Activated T-helper 2 cell treated with anti-CD3 and anti-CD28 coated beads, Interferon-gamma antibody, Interleukin-2, Interleukin-4, amounts not matched to agents 10 μg/mL and 5 μg/mL and 100 μg/mL, durations not matched to agents 14 hours and 24 hours and 36 hours (primary cell): ENCODE data around the gene LMX1A. TPM values are rescaled to one million over a fixed set of nuclear protein-coding genes. Genes with fewer than 3 reads are reported as not detected.
A peak's percentile ranks its signal among the peaks of the same experiment; 100 is the strongest.

ENCODE experiments used
- DNase-seq: peaks from one replicate; pipeline ENCODE4 v3.0.0; 2021; ENCODE audit warnings: low spot score
- H3K27ac Mint-ChIP-seq: one replicate; pipeline ENCODE4 v1.8.0; 2021; ENCODE audit warnings: mixed read lengths
- H3K27me3 Mint-ChIP-seq: one replicate; pipeline ENCODE4 v1.8.0; 2021; ENCODE audit warnings: low read depth, mixed read lengths
- H3K36me3 Mint-ChIP-seq: one replicate; pipeline ENCODE4 v1.8.0; 2021; ENCODE audit warnings: low read depth, mixed read lengths
- H3K4me1 Mint-ChIP-seq: one replicate; pipeline ENCODE4 v1.8.0; 2021; ENCODE audit warnings: low read depth, mixed read lengths
- H3K4me3 Mint-ChIP-seq: one replicate; pipeline ENCODE4 v1.8.0; 2021; ENCODE audit warnings: low read depth, mild to moderate bottlenecking, moderate library complexity, mixed read lengths
- H3K9me3 Mint-ChIP-seq: one replicate; pipeline ENCODE4 v1.8.0; 2021; ENCODE audit warnings: mixed read lengths
- intact Hi-C: fragments of 100-400 bp; cut with micrococcal nuclease; formaldehyde crosslinking; loops from one replicate; pipeline ENCODE4 v1.15.1; 2023
- total RNA-seq: library from RNA; stranded (reverse); gene quantifications from 2 replicates; pipeline ENCODE4 v1.2.3, GENCODE V29; 2022

LMX1A gene
- not detected in 2 replicates for total RNA-seq

DNA sequence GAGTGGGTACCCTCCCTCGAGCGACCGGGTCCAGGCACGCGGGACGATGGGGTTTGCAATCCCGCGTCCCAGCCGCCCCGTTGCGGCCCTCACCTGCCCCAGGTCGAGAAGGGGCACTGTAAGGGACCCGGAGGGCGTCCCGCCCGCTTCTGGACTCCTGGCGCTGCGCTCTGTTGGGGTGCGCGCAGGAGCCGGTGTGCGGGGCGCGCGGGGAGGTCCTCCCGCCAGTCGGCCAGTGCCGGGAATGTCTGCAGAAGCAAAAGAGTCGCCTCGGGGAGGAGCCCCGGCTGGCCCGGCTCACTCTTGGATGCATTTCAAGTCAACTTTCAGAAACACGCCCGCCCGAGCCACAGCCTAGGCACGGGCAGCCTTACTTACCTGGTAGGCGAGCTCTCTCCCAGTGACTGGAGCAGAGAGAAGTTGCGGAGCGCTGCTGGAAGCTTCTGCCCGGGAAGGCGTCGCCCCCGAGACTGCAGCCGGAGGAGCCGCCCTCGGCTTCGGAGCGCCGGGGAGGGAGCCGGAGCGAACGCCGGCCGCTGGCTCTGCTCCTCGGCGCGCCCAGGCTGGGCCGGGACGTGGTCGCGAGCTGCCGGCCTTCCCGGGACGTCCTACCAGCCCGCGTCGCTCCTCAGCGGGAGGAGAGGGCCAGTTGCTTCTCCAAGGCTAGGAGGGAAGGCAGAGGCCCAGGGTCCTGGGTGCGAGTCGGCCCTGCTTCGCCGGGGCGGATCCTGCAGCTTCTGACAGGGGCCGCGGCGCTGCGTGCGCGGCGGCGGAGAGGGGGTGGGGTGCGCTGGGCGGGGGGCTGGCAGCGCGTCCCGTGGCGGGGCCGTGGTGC lies at the start of gene LMX1A:
TSS of gene LMX1A (minus strand) at position 739 of the 835 bp plus-strand sequence. CDS start 1,156 bp downstream, outside the sequence.
- no peak within 1 kb of the TSS for H3K27ac Mint-ChIP-seq
- H3K4me3 Mint-ChIP-seq = no peak within 1 kb of the TSS
- no peaks in the 10 kb centered on the region for H3K9me3 Mint-ChIP-seq
- intact Hi-C loops = no loop called here
- DNase-seq = no peak
- no peaks in the 10 kb centered on the region for H3K36me3 Mint-ChIP-seq
- peaks cover 2% of the 10 kb centered on the region for H3K4me1 Mint-ChIP-seq
- H3K27me3 Mint-ChIP-seq = peaks cover 79% of the 10 kb centered on the region

DNA sequence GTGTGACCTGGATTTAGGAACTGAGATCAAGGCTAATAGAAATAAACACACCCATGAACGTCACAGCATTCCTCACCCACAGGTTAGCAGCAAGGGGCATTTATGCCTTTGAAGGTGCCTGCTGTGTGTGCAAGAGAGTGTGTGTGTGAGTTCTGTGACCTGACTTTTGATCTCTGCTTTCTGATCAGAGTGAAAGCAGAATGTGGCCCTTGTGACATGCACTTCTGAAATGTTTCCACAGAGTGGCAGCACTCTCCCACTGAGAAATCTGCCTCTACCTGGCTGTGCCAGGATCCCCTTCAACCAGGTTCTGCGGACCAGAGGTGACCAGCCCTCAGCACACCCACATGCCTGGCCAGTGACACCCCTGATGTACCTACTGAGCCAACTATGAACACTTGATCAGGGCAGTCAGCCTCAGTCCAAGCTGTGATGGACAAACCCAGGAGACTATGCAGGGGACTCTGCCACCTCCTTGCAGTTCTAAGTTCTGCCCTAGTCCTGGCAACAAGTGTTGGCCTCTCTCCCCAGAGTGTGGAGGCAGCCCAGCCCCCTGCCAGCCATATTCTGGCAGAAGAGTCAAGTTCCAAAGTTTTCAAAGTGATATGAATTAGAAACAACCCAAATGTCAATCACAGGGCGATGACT lies 47.4 kb upstream of the LMX1A start:
- no peak overlapping the region for H3K4me3 Mint-ChIP-seq
- no peak overlapping the region for H3K27ac Mint-ChIP-seq
- peak; percentile 12 for DNase-seq
- no peaks in the 10 kb centered on the region for H3K4me1 Mint-ChIP-seq
- intact Hi-C loops = loop anchor here (1.0 kb wide), 1 partner anchor 189 kb away; no protein-coding TSS in a partner anchor
- H3K9me3 Mint-ChIP-seq = no peaks in the 10 kb centered on the region
- H3K27me3 Mint-ChIP-seq = peaks cover 35% of the 10 kb centered on the region
- no peaks in the 10 kb centered on the region for H3K36me3 Mint-ChIP-seq

DNA sequence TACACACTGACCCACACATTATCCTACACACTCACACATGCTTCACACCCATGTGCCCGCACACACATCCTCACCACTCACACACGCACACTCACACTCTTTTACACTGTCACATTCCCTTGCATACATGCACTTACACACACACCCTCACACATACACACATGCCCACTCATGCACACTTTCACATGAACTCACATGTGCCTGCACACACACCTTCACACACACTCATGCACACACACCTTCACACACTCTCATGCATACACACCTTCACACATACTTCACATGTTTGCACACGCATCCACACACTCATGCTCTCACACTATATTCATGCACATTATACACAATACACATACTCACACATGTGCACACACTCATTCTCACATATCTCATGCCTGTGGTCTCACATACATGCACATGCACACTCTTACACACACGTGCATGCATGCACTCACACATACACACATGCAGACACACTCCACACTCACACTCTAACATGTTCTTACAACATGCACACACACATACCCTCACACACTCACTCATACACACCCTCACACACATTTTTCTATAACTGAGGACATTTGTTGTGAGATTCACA lies 46.1 kb upstream of the LMX1A start:
- H3K4me3 Mint-ChIP-seq = no peak overlapping the region
- H3K36me3 Mint-ChIP-seq = no peaks in the 10 kb centered on the region
- intact Hi-C loops = no loop called here
- DNase-seq = no peak
- peaks cover 32% of the 10 kb centered on the region for H3K27me3 Mint-ChIP-seq
- no peak overlapping the region for H3K27ac Mint-ChIP-seq
- no peaks in the 10 kb centered on the region for H3K9me3 Mint-ChIP-seq
- H3K4me1 Mint-ChIP-seq = peaks cover 2% of the 10 kb centered on the region

DNA sequence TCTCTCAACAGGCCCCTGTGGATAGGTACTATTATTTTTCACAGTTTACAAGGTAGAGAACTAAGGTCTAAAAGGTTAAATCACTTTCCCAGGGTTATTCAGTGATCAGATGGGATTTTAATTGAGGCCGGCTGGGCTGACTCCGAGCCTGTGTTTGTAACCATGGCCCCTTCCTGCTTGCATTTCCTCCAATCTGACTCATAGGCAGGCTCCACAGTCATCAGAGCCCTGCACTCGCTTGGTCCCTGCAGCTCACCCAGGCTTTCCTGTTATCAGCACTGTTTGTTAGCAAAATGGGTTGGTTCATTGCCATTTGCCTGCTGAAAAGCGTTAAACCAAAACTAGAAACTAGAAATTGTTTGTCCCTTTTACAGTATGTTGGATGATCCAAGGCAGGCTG lies 41.4 kb upstream of the LMX1A start:
- no peak overlapping the region for H3K4me3 Mint-ChIP-seq
- H3K4me1 Mint-ChIP-seq = peaks cover 8% of the 10 kb centered on the region
- H3K27me3 Mint-ChIP-seq = peaks cover 47% of the 10 kb centered on the region
- DNase-seq = no peak
- intact Hi-C loops = loop anchor here (10.0 kb wide), 1 partner anchor 517 kb away; no protein-coding TSS in a partner anchor
- no peaks in the 10 kb centered on the region for H3K9me3 Mint-ChIP-seq
- no peaks in the 10 kb centered on the region for H3K36me3 Mint-ChIP-seq
- H3K27ac Mint-ChIP-seq = no peak overlapping the region

DNA sequence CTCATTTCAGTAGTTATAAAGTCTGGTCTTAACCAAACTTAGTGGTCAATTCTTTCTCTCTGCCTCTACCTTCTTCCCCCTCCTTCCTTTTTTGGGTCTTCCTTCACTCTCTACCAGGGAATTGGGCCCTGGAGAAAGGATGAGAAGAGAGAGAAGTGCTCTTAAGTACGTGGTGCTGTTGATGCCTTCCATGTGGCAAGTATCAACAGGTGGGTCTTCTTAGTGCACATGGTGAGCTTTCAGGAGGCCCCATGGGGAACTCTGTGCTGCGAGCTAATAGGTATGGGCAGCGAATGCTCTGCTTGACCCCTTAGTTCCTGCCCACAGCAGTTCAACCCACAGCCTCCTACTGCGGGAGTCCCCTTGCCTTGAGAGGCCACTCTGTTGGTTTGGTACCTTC lies 39.4 kb upstream of the LMX1A start:
- Mint-ChIP-seq H3K36me3 (no peaks in the 10 kb centered on the region), H3K27me3 (peaks cover 56% of the 10 kb centered on the region), H3K9me3 (no peaks in the 10 kb centered on the region), H3K4me3 (no peak overlapping the region), H3K27ac (no peak overlapping the region), H3K4me1 (peaks cover 16% of the 10 kb centered on the region)
- no peak for DNase-seq
- intact Hi-C loops = loop anchor here (10.0 kb wide), 1 partner anchor 519 kb away; no protein-coding TSS in a partner anchor

DNA sequence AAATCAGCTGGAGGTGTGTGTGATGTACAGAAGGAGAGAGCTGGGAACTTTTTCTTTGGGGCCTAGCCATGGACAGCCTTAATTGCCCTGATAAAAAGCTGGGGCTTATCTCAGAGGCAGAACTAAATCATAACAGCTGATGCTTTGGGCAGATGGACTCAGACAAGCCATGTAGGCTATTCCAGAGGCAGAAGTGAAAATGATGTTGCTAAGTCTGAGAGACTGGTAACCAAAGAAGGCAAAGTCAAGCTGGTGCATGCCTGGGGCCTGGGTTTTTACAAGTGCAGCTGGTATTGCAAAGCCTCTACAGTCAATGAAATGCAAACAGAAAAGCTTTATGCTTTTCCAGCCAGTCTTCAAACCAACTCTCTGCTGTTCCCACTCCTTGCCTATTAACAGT lies 39.0 kb upstream of the LMX1A start:
- DNase-seq = no peak
- intact Hi-C loops = loop anchor here (10.0 kb wide), 1 partner anchor 519 kb away; no protein-coding TSS in a partner anchor
- no peaks in the 10 kb centered on the region for H3K9me3 Mint-ChIP-seq
- H3K27ac Mint-ChIP-seq = no peak overlapping the region
- no peak overlapping the region for H3K4me3 Mint-ChIP-seq
- H3K27me3 Mint-ChIP-seq = peaks cover 56% of the 10 kb centered on the region
- no peaks in the 10 kb centered on the region for H3K36me3 Mint-ChIP-seq
- H3K4me1 Mint-ChIP-seq = peaks cover 20% of the 10 kb centered on the region

DNA sequence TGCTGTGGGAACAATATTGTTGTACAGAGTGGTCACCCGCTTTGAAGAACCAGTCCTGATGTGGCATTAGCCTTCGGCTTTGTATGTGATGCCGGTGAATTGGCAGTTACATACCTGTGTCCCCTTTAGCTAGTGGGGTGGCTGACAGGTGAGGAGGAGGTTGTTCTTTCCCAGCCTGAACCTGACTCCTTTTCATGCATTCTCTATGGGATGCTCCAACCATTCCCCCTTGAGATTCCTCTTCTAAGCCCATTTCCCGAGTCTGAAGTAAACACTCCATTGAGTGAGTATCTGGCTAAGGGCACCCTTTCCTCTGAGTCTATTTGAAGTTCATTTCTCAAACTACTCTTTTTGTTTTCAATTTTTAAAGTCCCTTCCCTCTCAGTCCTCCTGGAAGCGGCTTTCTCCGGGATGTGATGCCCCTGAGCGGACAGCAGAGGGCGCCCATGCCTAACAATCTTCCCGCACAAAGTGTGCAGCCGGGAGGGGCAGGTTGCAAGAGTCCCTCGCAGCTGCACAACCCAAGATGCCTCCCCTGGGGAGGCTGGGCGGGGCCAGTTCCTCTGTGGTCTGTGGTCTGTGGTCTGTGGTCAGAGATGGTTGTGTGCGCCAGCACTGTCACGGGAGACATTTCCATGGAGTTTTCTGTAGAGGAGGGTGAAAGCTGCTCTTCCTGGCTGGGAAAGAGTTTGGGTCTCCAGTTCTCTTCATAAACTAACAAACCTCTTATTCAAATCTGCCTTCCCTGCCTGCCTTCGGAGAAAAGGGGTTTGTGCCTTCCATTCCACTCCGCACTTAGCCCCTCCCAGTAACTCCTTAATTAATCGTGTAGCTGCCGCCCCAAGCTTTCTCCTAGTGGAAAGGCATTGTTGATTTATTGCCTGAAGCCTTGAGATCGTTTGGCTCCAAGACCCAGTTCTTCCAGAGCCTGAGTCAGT lies 36.4 kb upstream of the LMX1A start:
- Mint-ChIP-seq H3K27ac (peak overlapping the region; percentile 64), H3K4me3 (peak overlapping the region; percentile 31), H3K4me1 (peaks cover 23% of the 10 kb centered on the region), H3K27me3 (peaks cover 74% of the 10 kb centered on the region), H3K36me3 (no peaks in the 10 kb centered on the region), H3K9me3 (no peaks in the 10 kb centered on the region)
- DNase-seq = peak; percentile 90
- intact Hi-C loops = loop anchor here (1.0 to 10.0 kb wide), 3 partner anchors 200 to 522 kb away; no protein-coding TSS in a partner anchor

DNA sequence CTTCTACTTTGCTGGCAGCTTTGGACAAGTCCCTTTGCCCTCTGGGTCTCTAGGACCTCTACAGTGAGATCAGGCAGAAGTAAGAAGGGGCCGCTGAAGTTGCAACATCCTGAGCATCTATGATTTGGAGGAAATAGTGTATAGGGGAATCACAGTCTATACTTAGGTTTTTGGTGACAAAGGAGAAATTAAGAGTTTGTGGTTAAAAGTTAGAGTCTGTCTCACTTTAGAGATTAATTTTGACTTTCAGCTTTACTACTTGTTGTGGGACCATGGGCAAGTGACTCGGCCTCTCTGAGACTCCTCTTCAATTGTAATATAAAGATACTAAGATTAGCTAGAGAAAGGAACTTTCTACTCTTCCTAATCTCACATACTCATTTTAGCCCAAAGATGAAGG lies 33.1 kb upstream of the LMX1A start:
- no peak overlapping the region for H3K4me3 Mint-ChIP-seq
- DNase-seq = no peak
- H3K4me1 Mint-ChIP-seq = peaks cover 23% of the 10 kb centered on the region
- peaks cover 80% of the 10 kb centered on the region for H3K27me3 Mint-ChIP-seq
- H3K27ac Mint-ChIP-seq = no peak overlapping the region
- intact Hi-C loops = loop anchor here (10.0 kb wide), 1 partner anchor 525 kb away; no protein-coding TSS in a partner anchor
- H3K9me3 Mint-ChIP-seq = no peaks in the 10 kb centered on the region
- H3K36me3 Mint-ChIP-seq = no peaks in the 10 kb centered on the region

DNA sequence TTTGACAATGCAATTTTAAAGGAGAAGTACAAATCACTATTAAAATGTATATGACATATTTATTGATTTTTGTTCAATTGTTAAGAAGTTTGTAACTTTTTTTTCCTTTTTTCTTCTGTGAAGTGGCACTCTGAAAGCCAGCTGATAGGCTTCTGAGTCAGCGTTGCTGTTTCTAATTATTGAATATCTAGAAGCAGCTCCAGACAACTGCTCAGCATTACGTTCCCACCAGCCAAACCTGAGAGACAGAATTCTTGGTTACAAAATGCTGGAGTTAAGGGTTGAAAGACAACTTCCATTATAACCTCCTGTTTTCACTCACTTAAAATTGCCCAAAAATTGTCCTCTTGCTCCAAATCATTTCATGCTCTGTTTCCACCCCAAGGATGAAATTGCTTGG lies 31.4 kb upstream of the LMX1A start:
- DNase-seq = no peak
- peaks cover 16% of the 10 kb centered on the region for H3K4me1 Mint-ChIP-seq
- H3K36me3 Mint-ChIP-seq = no peaks in the 10 kb centered on the region
- intact Hi-C loops = no loop called here
- H3K27me3 Mint-ChIP-seq = peaks cover 71% of the 10 kb centered on the region
- H3K27ac Mint-ChIP-seq = no peak overlapping the region
- H3K4me3 Mint-ChIP-seq = no peak overlapping the region
- no peaks in the 10 kb centered on the region for H3K9me3 Mint-ChIP-seq

DNA sequence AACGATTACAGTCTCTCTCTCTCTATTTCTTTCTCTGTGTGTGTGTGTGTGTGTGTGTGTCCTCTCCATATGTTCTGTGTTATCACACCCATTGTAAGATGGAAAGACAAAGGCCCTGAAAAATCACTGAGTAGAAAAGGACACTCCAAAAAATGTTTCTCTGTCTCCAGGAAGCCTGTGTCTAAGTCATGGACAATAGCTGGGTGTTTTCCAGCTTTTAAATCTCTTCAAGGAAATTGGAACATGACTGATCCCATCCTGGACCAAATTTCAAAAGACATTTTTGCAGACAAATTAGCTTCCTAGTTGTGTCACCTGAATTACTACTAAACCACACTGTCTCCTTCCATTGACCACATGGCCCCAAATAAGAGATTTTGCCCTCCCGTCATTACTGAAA lies 31.0 kb upstream of the LMX1A start:
- Mint-ChIP-seq H3K36me3 (no peaks in the 10 kb centered on the region), H3K27me3 (peaks cover 69% of the 10 kb centered on the region), H3K9me3 (no peaks in the 10 kb centered on the region), H3K27ac (no peak overlapping the region), H3K4me1 (peaks cover 13% of the 10 kb centered on the region), H3K4me3 (no peak overlapping the region)
- DNase-seq = no peak
- intact Hi-C loops = no loop called here

DNA sequence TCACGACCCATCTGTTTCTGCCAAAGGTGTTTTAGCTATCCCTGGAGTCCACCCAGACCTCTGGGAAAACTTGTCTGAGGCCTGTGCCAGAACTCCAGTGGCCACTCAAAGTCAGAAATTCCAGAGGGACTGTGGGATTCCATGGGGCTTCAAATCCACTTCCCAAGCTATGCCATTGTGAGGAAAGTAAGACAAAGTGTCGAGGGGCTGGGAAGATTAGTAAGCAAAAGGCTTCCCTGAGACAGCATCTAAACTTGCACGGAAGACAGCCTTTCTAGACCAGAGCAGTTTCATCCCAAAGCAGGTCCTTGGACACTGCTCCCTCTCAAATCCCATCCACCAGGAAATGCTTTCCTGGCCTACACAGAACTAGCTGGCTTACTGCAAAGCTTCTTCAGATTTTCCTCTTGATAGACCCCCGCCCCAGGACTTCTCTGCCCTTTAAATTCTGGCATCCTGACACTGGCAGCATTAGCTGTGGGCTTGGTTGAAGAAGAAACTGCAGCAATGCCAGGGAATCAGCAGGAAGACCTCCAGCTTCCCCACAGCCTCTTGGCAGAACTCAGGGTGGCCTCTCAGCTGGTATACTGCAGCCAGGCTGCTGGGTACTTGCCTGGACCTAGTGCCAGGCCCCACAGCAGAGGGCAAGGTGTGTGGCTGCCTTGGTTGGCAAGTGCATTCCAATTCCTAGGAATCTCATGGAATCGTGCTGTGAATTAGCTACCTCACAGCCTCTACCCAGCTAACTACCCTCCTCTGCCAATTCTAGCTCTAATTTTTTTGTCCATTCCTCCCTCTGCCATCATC lies 27.3 kb upstream of the LMX1A start:
- Mint-ChIP-seq H3K27me3 (peaks cover 51% of the 10 kb centered on the region), H3K27ac (no peak overlapping the region), H3K4me1 (no peaks in the 10 kb centered on the region), H3K9me3 (no peaks in the 10 kb centered on the region), H3K4me3 (no peak overlapping the region), H3K36me3 (no peaks in the 10 kb centered on the region)
- no peak for DNase-seq
- intact Hi-C loops = no loop called here
